Central memory CD4-positive, alpha-beta T cell (primary cell): ENCODE data around the gene STXBP2.
A peak's percentile ranks its signal among the peaks of the same experiment; 100 is the strongest.

Experiments
- DNase-seq: peaks from one replicate; pipeline ENCODE4 v3.0.0; 2022

Gene STXBP2

GRCh38 chr19:7681340-7682174, 44.6 kb downstream of the STXBP2 start:
- peak; percentile 81 for DNase-seq

GRCh38 chr19:7682175-7682855, 45.4 kb downstream of the STXBP2 start:
- DNase-seq, result no peak

- no peak for DNase-seq
Observed at GRCh38 chr19:7685546-7686445, 48.9 kb downstream of the STXBP2 start.

- DNase-seq, result no peak
Observed at GRCh38 chr19:7687177-7687576, 50.3 kb downstream of the STXBP2 start.

- no peak for DNase-seq
Observed at GRCh38 chr19:7689165-7689564, 52.3 kb downstream of the STXBP2 start.

GRCh38 chr19:7690779-7691258, 53.9 kb downstream of the STXBP2 start:
- no peak for DNase-seq

- DNase-seq, result no peak
Observed at GRCh38 chr19:7691497-7691896, 54.6 kb downstream of the STXBP2 start.

- peak; percentile 33 for DNase-seq
Observed at GRCh38 chr19:7692417-7693088, 55.6 kb downstream of the STXBP2 start.

GRCh38 chr19:7694499-7694898, 57.6 kb downstream of the STXBP2 start:
- no peak for DNase-seq
